HG03159 (cell line): ENCODE measurements around the gene ZNF496.
"Not testable (repeated sequence)": the region's sequence is repeated elsewhere in the genome, so short reads cannot be mapped to it uniquely, and the experiment has no call there.

Experiments
- ATAC-seq: cut with Tn5 transposase; IDR thresholded peaks from one replicate; pipeline ENCODE4 v1.9.1; 2021; ENCODE audit warnings: mild to moderate bottlenecking, moderate library complexity; ENCODE audit not compliant: unreplicated experiment

ZNF496 gene

DNA sequence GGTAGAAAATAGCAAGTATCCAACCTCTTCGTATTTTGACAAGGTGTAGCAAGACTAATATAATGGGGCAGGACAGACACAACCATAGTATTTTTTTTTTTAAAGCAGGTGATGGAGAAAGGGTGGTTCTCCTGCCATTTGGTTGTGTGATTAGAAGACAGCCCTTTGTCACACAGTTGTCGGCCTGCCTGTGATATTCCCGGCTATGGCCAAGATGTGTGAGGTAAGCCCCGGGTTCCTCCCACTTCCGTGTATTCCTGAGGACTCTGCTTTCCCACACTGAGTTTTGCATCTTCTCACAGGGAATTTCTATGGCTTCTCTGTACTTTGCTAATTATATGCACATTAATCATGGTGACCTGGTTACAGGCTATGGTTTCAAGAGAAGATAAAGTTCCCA, 35.9 kb downstream of the ZNF496 start:
- no peak for ATAC-seq

DNA sequence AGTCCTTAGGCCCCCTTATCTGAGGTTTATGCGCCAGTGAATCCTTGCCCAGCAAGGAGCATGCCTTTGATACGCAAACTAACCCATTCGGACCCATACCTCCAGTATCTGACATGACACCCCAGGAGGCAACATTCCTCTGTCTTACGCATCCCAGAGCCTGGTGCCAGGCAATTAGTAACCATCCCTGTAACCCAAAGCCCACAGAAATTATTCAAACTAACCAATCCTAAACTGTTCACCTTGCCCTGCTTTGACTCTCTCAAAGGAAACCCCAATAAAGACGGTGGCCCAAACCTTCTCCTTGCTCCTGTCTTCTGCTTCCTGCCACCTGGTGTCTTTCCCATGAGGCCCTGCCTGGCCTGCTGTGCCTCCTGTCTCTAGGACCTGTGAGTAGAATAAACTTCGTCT, 36.4 kb downstream of the ZNF496 start:
- no peak for ATAC-seq

DNA sequence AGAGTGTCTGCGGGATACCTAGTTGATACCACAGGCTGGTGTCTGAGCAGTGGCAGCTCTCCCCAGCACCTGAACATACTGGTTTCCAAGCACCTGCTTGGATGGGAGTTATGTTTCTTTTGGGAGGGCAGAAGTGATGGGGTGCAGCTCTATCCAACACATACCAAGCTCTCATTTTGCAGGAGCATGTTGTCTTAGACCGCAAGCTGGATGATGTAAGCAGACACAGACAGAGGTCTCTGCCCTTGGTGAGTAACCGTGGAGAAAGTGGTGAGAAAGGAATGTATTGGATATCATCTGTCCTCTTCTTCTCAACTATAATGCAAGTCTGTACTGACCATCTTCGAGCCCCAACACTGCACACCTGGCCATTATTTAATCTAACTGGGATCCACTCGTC, 37.4 kb downstream of the ZNF496 start:
- ATAC-seq, result no peak

DNA sequence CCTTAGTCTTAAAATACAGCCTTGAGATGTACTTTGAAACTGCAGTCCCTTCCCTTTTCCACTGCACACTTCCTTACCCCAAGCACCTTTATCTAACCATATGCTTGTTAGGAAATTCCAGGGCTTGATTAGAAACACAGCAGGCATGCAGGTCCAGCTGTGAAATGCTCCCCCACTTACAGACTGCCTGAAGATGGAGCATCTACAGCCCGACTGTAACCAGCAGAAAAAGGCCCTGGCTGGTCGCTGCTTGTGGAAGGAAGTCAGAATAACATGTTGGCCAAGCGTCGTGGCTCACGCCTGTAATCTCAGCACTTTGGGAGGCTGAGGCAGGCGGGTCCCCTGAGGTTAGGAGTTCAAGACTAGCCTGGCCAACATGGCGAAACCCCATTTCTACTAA, 38.6 kb downstream of the ZNF496 start:
- ATAC-seq, result no peak

DNA sequence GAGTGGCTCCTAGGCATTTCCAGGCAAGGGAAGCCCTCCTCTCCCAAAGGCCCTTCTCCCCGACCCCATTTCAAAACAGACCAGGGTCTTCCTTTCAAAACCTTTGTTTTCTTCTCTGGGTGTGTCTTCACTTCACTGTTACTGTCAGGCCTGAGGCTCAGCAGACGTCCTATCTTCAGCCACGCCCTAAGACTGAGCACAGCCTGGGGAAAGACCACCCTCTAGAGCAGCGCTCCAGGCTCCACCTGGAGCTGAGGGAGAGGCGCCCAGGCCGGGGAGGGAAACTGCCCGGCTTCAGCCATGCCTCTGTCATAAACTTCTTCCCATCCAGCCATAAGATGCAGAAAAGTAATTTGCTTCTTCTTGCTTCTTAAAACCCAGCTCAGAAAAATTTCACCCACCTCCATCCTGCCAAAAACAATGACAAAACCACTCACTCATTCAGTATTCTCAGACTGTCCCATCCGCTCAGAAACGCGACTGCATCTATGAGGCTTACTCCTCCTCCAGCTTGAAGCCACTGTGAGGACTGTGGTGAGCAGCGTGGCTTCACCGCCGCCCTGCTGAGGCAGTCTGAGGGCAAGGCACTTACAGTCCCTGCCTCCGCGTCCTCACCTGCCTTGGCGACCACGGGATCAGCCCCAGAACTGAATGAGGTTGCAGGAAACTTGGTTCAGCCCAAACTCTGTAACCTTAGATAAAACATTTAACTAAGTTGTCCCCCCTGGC, 39.7 kb downstream of the ZNF496 start:
- ATAC-seq, result no peak

DNA sequence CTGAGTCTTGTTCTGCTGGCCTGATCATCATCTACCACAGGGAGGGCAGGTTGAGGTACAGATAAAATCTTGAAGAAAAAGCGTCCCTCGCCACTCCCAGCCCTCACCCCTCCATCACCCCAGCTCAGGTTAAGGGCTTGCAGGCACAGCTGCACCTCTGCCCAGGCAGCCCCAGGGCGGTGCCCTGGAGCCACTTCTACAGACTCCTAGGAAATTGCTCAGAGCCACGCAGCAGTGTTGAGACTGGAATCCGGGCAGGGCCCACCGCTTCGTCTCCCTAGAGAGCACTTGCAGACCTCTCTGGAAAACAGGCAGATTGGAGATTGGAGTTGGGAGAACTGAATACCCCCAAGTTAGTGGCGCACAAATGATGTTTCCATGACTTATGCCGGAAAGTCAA, 40.5 kb downstream of the ZNF496 start:
- ATAC-seq, result no peak

DNA sequence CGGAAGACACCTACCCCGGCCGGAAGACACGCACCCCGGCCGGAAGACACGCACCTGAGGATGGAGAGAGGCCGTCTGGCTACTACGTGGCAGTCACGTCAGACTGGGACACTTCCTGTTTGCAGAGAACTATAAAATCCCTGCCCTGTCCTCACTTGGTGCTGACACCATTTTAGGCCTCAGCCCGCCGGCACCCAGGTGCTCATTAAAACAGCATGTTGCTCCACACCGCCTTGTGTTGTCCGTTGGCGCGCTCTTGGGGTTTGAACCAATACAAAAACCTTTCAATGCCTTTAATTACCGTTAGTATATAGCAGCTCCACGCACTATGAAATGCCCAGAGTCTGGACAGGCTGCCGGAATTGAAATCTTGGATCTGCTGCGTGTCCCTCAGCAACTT, 41.1 kb downstream of the ZNF496 start:
- ATAC-seq, result no peak

DNA sequence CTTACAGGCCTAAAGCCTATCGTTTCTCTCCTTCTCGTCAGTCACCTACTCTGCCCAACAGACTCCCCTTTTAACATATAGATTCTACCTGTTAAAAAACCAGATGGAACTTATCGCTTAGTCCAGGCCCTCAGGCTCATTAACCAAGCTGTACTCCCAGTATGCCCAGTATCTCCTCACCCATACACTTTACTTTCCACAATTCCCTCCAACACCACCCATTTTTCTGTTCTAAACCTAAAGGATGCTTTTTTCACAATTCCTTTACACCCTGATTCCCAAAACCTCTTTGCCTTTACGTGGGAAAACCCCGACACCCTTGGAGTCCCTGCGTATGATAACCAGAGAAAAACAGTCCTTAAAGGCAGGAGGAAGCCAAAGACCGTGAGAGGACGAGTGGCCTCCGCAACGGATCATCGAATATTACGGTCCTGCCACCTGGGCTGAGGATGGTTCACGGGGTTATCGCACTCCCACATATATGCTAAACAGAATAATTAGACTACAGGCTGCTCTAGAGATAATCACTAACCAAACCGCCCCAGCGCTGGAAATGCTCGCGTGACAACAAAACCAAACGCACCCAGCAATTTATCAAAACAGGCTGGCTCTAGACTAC, 42.3 kb downstream of the ZNF496 start:
- not testable (repeated sequence) for ATAC-seq

DNA sequence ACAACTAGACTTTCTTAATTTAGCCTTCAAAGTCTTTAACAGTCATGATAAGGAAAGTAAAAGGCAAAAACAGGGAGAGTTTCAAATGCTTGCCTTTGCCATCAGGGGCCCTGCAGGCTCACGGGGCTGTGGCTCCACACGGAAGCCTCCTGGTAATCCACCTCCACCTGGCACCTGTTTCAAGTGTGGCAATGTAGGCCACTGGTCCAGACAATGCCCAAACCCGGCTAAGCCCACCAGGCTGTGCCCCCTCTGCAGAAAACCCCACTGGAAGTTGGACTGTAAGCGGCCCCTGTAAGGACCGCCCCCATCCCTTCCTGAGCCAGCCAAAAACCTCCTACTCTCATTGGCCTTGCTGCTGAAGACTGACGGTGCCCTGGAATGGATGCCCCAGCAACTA, 43.3 kb downstream of the ZNF496 start:
- no peak for ATAC-seq

DNA sequence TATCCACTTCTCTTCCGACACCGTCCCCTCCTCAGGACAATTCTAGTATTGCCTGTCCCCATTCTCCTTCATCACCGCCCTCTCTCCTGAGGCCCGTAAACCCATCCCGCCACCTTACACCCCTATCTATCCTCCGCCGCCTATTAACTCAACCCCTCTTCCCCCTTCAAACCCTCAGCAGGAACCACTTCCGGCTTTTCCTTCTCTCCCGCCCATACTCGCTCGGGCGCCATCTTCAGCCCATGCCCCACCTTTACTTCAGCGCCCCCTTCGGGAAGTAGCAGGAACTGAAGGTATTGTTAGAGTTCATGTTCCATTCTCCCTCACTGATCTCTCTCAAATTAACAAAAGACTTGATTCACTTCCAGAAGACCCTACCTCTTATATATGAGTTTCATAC, 44.2 kb downstream of the ZNF496 start:
- ATAC-seq, result no peak

DNA sequence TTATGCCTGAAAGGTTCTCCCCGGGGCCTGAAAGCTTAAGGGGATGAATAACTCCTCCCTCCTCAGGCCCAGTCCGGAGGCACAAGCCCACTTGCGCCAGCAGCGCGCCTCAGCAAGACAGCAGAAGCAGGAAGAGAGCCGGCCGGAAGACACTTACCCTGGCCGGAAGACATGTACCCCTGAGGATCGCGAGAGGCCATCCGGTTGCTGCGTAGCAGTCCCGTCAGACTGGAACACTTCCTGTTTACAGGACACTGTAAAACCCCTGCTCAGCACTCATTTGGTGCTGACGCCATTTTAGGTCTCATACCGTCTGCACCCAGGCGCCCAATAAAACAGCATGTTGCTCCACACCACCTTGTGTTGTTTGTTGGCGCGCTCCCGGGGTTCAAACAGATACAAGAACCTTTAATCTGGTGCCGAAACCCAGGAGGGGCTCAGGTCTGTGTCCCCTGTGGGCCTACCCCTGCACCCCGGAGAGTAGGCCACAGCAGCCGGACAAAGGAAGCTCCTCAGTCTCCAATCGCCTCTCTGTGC, 45.5 kb downstream of the ZNF496 start:
- no peak for ATAC-seq

DNA sequence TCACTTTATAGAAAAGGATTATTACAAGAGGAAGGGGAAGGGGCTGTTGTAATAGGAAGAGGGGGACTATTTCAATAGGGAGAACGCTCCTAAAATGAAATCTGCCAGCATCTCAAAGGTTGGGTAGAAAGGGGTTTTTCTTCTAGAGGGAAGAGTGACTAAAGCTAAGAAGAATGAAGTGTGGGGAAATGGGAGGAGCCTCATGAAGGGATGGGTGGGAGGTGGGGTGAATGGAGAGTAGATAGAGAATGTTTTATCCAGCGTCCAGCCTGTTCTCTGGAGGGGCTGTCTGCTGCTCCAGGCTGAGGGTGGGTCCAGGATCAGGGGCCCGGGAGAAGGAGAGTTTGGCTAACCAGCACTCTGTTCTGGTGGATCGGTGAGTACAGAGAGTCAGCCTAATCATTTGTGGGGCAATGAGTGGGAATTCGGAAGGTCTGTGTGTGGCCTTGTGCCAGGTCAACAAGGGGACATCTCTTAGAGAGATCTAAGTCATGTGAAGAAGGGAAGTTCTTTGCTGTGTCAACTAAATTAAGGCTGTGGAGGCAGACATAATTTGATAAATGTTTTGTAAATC, 50.6 kb downstream of the ZNF496 start:
- no peak for ATAC-seq

DNA sequence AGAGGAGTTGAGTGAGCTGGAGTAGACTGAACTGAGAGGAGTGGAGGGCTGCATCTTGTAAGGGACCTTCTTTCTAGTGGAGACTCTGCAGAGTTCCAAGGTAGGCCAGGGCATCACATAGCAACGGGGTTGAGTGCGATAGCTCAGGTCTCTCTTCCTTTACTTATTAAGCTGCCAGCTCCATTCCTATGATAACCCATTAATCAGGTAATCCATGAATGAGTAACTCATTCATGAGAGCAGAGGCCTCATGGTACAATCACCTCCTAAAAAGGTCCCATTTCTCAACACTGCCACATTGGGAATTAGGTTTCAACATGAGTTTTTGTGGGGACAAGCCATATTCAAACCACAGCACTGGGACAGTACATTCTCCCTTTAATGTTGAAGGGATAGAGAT, 54.5 kb downstream of the ZNF496 start:
- ATAC-seq, result no peak

DNA sequence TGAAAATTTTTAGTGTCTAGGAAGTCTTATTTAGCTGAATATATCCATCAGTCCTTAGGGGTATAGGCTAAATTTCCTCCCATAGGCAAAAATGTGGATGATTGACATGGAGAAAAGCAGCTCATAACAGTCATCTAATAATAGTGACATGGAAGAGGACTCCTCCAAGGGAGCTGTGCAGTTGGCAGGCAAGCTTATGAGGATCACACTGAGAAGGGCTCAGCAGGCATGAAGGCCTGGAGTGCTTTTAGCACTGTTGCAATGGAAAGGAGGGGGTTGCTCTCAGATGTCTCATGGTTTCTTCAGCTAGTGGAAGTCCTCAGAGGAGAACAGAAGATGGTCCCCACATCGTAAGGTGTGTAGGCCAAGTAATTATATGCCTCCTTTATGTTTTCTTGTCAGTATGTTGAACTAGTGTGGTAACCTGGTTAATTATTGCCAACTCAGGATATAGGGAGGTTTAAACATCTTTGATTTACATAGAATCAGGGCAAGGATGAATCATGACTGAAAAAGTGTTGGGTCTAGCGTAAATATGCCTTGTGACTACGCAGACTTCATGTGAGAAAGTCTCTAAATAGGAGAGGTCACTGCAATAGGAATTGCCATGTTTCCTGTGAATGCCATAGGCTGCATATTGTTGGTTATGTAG, 56.9 kb downstream of the ZNF496 start:
- ATAC-seq, result no peak

DNA sequence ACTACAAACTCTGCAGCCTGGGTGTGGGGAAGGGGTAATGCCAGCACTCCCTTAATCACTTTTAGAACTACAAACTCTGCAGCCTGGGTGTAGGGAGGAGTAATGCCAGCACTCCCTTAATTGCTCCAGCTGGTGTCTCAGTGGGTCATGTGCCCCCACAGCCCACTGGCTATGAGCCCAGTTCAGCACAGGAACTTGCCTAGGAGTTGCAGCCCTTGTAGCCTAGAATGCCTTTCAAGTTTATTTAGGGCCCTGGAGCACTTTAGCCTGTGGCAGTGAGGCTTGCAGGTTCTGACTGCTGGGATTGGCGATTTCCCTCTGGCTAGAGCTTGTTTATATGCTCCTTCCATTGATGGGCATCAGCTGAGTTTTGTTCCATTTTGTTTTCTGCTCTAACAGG, 58.7 kb downstream of the ZNF496 start:
- ATAC-seq, result no peak

DNA sequence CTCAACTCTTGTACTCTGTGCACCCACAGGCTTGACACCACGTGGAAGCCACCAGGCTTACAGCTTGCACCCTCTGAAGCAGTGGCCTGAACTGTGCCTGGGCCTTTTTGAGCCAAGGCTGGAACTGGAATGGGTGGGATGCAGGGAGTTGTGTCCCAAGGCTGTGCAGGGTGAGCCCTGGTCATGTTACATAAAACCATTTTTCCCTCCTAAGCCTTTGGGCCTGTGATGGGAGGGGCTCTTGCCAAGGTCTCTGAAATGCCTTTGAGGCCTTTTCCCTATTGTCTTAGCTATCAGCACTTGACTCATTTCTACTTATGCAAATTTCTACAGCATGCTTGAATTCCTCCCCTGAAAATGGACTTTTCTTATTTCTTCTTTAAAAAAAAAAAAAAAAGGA, 61.7 kb downstream of the ZNF496 start:
- no peak for ATAC-seq

DNA sequence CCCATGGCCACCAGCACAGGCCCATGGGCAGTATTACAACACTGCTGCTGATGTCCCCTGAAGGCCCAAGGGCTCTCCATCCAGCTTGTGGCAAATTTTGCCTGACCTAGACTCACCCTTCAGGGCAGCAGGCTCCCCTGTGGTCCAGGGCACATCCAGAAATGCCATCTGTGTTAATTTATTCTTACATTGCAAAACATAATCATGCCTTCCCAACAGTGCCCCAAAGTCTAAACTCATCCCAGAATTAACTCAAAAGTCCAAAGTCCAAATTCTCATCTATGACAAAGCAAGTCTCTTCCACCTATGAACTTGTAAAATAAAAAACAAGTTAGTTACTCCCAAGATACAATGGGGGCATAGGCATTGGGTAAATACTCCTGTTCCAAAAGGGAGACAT, 62.5 kb downstream of the ZNF496 start:
- ATAC-seq, result no peak

DNA sequence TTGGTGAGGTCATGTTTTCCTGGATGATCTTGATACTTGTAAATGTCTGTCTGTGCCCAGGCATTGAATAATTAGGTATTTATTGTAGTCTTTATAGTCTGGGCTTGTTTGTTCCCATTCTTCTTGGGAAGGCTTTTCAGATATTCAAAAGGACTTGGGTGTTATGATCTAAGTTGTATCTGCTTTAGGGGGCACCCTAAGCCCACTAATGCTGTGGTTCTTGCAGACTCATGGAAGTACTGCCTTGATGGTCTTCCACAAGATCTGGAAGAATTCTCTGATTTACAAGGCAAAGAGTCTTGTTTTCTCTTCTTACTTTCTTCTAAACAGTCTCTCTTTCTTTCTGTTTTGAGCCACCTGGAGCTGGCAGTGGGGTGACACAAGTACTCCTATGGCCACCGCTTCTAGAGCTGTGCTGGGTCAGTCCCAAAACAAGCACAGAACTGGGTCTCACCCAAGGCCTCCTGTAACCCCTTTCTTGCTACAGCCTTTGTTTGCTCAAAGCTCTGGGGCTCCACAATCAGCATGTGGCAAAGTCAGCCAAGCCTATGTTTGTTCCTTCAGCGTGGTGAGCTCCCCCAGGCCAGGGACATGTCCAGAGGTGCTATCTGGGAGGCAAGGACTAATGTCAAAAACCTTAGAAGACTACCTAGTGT, 63.1 kb downstream of the ZNF496 start:
- no peak for ATAC-seq

DNA sequence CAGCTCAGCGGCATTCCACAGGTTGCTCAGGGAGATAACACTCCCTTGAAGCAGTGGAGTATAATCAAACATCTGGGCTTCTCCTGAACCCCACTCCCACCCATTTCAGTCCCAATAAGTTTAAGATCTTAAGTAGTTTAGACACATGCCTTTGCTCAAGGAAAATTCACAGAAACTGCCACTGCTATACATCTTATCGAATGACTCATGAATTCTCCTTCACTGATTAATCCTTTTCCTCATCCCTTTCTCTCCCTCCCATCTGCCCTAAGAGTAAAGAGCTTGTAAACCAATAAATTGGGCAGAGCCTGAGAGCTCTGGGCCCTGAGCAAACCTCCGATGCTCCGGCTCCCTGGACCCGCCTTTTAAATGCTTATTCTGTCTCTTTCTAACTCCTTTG, 65.6 kb downstream of the ZNF496 start:
- ATAC-seq, result no peak

DNA sequence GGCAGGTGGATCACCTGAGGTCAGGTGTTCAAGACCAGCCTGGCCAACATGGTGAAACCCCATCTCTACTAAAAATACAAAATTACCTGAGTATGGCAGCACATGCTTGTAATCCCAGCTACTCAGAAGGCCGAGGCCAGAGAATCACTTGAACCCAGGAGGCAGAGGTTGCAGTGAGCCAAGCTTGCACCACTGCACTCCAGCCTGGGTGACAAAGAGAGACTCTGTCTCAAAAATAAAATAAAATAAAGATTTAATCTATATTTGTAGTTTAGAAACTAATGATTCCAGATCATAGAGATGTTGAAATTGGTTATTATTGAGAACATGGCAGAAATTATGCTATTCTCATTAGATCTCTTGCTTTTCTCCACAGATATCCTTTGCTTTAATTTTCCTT, 75.9 kb downstream of the ZNF496 start, which contains the start of gene VN1R5:
Gene VN1R5 (plus strand): TSS at position 301 of the 400 bp plus-strand sequence.
- ATAC-seq, result not testable (repeated sequence)

DNA sequence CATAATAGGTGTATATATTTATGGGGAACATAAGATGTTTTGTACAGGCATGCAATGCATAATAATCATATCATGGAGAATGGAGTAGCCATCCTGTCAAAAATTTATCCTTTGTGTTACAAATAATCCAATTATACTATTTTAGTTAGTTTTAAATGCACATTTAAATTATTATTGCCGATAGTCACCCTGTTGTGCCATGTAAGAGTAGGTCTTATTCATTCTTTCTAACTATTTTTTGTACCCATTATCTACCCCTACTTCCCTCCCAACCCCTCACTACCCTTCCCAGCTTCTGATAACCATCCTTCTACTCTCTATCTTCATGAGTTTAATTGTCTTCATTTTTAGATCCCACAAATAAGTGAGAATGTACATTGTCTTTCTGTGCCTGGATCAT, 84.1 kb downstream of the ZNF496 start:
- no peak for ATAC-seq
